DMS 273 treated with DMSO at 0.1 percent for 48 hours (cell line): Measurements from ENCODE around the gene ONECUT2.
"Not testable (repeated sequence)": the region's sequence is repeated elsewhere in the genome, so short reads cannot be mapped to it uniquely, and the experiment has no call there.

Experiments
- DNase-seq: peaks from one replicate; lab custom pipeline; 2025; lab: John Stamatoyannopoulos, UW

ONECUT2 gene

GRCh38 chr18:57434536-57435494 lies at the start of gene ONECUT2:
Gene ONECUT2 (plus strand): TSS chr18:57435374. CDS start chr18:57435717, 343 bp downstream.
- peak; percentile 83 for DNase-seq

GRCh38 chr18:57389271-57389670 lies 45.9 kb upstream of the ONECUT2 start:
- no peak for DNase-seq

GRCh38 chr18:57390044-57390443 lies 45.1 kb upstream of the ONECUT2 start:
- no peak for DNase-seq

- DNase-seq = not testable (repeated sequence)
Observed at GRCh38 chr18:57394749-57395148, 40.4 kb upstream of the ONECUT2 start.

GRCh38 chr18:57396831-57397230 lies 38.3 kb upstream of the ONECUT2 start:
- not testable (repeated sequence) for DNase-seq

GRCh38 chr18:57397440-57398132 lies 37.6 kb upstream of the ONECUT2 start:
- DNase-seq = no peak

GRCh38 chr18:57404345-57404744 lies 30.8 kb upstream of the ONECUT2 start:
- DNase-seq = no peak

- DNase-seq = no peak
Observed at GRCh38 chr18:57409650-57410049, 25.5 kb upstream of the ONECUT2 start.

GRCh38 chr18:57410749-57411148 lies 24.4 kb upstream of the ONECUT2 start:
- DNase-seq = no peak

- DNase-seq = no peak
Observed at GRCh38 chr18:57416542-57416941, 18.6 kb upstream of the ONECUT2 start.

- DNase-seq = no peak
Observed at GRCh38 chr18:57422313-57422872, 12.8 kb upstream of the ONECUT2 start.

- DNase-seq = no peak
Observed at GRCh38 chr18:57423821-57424220, 11.4 kb upstream of the ONECUT2 start.

GRCh38 chr18:57425096-57425495 lies 10.1 kb upstream of the ONECUT2 start:
- no peak for DNase-seq

- no peak for DNase-seq
Observed at GRCh38 chr18:57426187-57426586, 9.0 kb upstream of the ONECUT2 start.

- DNase-seq = no peak
Observed at GRCh38 chr18:57427429-57428201, 7.6 kb upstream of the ONECUT2 start.

GRCh38 chr18:57428221-57429150 lies 6.7 kb upstream of the ONECUT2 start:
- no peak for DNase-seq

GRCh38 chr18:57429167-57430078 lies 5.8 kb upstream of the ONECUT2 start:
- DNase-seq = no peak

- DNase-seq = no peak
Observed at GRCh38 chr18:57430079-57431001, 4.8 kb upstream of the ONECUT2 start.

- DNase-seq = no peak
Observed at GRCh38 chr18:57431002-57431382, 4.2 kb upstream of the ONECUT2 start.
